ENCODE measurements around the gene SIGLEC14. TPM values are rescaled to one million over a fixed set of nuclear protein-coding genes. Genes with fewer than 3 reads are reported as not detected.

Gene SIGLEC14
- total RNA-seq, 1 experiment from 2014 or later = not detected

DNA sequence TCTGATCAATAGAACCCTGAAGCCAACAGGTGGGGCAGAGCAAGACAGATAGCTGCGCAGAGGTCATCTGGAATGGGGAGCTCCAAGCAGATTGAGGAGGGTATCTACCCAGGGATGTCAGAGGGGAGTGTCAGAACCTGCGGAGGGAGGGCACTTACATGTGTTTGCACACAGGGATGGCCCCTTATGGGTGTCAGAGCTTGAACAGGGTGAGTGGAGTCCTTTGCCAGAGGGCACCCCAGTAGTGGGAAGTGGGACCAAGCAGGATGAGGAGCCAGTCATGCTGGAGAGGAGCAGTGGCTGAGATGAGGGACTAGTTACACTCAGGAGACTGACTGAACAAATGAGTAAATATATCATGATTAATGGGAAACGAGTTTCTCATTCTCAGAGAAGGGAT, 17.0 kb upstream of the SIGLEC14 start:
- BruUV-seq (replicated peaks) = no TSS peak

DNA sequence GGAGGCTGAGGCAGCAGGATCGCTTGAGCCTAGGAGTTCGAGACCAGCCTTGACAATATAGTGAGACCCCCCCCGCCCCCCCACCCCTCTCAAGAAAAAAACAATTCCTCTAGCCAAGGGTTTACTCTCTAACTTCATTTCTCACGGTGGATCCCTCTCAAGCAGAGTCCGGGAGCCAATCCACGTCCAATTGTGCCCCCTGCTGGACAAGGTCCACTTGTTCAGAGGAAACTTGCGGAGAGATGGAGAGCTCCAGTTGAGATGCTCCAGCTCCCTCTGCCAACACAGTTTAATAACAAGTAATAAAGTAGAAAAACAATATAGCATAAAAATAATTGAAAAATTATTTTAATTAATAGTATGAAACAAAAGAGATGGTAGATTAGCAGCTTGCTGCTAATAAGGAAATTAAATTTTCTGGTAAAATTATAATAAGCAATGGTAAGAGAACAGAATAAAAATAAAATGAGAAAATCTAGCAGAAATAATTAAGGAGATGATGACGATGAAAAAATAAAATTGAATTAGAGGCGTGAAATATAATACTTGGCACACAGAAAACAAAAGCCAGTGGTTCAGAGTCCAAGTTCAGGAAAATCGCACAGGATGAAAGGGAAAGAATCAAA, 14.5 kb upstream of the SIGLEC14 start:
- intact Hi-C loops (cut with micrococcal nuclease; ENCODE audit: unreplicated experiment) = no loop called here
- Histone ChIP-seq H3K4me3 (ENCODE audit: low read depth in 2 of 2, low read length in 2 of 2) (no peak overlapping the region), H3K36me3 (ENCODE audit: control insufficient read depth, insufficient read depth, low read length) (no peaks in the 10 kb centered on the region), H3K9me3 (ENCODE audit: control insufficient read depth, insufficient read depth, low read depth, low read length) (no peaks in the 10 kb centered on the region), H3K27me3 (ENCODE audit: control insufficient read depth, insufficient read depth, low read length) (peaks cover 2% of the 10 kb centered on the region; the same call in 1 of the 2 replicates), H3K4me1 (ENCODE audit: control insufficient read depth, insufficient read depth, low read length) (no peaks in the 10 kb centered on the region), H3K27ac (ENCODE audit: low read length) (no peak overlapping the region)
- ChIA-PET POLR2A (no interaction called here), CTCF (interaction anchor here (0.6 to 1.3 kb wide), 8 partner anchors 9 to 539 kb away, joined by 3 to 14 read pairs (median 3); partner anchors contain the start of gene VSIG10L)
- TF ChIP-seq, protein P1, sequence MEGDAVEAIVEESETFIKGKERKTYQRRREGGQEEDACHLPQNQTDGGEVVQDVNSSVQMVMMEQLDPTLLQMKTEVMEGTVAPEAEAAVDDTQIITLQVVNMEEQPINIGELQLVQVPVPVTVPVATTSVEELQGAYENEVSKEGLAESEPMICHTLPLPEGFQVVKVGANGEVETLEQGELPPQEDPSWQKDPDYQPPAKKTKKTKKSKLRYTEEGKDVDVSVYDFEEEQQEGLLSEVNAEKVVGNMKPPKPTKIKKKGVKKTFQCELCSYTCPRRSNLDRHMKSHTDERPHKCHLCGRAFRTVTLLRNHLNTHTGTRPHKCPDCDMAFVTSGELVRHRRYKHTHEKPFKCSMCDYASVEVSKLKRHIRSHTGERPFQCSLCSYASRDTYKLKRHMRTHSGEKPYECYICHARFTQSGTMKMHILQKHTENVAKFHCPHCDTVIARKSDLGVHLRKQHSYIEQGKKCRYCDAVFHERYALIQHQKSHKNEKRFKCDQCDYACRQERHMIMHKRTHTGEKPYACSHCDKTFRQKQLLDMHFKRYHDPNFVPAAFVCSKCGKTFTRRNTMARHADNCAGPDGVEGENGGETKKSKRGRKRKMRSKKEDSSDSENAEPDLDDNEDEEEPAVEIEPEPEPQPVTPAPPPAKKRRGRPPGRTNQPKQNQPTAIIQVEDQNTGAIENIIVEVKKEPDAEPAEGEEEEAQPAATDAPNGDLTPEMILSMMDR (IDR thresholded peaks at IDR 0.05) = peak; percentile 65
- TF ChIP-seq SIN3A (IDR thresholded peaks at IDR 0.05; ENCODE audit: borderline replicate concordance, insufficient read depth, low read depth, low read length) (no peak), POLR2AphosphoS5 (IDR thresholded peaks at IDR 0.05; ENCODE audit: low read depth, low read length) (no peak)
- in situ Hi-C loops (cut with HindIII; ENCODE audit: low pct_unique_long_range_greater_than_20kb, low sequenced_read_pairs) = no loop called here
- BruUV-seq (replicated peaks) = no TSS peak
- DNase-seq (ENCODE audit: low read depth, low spot score) = no peak
- peak; percentile 80; the same call in 1 of the 2 replicates for ATAC-seq

More for the DNA sequence above, 17.0 kb upstream of the SIGLEC14 start:
- Histone ChIP-seq H3K36me3 (ENCODE audit: control insufficient read depth, insufficient read depth, low read length) (no peaks in the 10 kb centered on the region), H3K27me3 (ENCODE audit: control insufficient read depth, insufficient read depth, low read length) (peaks cover 2% of the 10 kb centered on the region; the same call in 1 of the 2 replicates), H3K27ac (ENCODE audit: low read length) (no peak overlapping the region), H3K9me3 (ENCODE audit: control insufficient read depth, insufficient read depth, low read depth, low read length) (no peaks in the 10 kb centered on the region), H3K4me1 (ENCODE audit: control insufficient read depth, insufficient read depth, low read length) (no peaks in the 10 kb centered on the region), H3K4me3 (ENCODE audit: low read depth in 2 of 2, low read length in 2 of 2) (no peak overlapping the region)
- ChIA-PET CTCF (no interaction called here), POLR2A (no interaction called here)
- in situ Hi-C loops (cut with HindIII; ENCODE audit: low pct_unique_long_range_greater_than_20kb, low sequenced_read_pairs) (no loop called here), intact Hi-C loops (cut with micrococcal nuclease; ENCODE audit: unreplicated experiment) (no loop called here)
- ATAC-seq = no peak
- TF ChIP-seq POLR2AphosphoS5 (IDR thresholded peaks at IDR 0.05; ENCODE audit: low read depth, low read length) = no peak
- no peak for TF ChIP-seq TCF7L2 (IDR thresholded peaks at IDR 0.05; ENCODE audit: low read depth, low read length)
- TF ChIP-seq SIN3A (IDR thresholded peaks at IDR 0.05; ENCODE audit: borderline replicate concordance, insufficient read depth, low read depth, low read length) = no peak
- TF ChIP-seq, protein P1 (IDR thresholded peaks at IDR 0.05) = no peak
- TF ChIP-seq, protein P2, sequence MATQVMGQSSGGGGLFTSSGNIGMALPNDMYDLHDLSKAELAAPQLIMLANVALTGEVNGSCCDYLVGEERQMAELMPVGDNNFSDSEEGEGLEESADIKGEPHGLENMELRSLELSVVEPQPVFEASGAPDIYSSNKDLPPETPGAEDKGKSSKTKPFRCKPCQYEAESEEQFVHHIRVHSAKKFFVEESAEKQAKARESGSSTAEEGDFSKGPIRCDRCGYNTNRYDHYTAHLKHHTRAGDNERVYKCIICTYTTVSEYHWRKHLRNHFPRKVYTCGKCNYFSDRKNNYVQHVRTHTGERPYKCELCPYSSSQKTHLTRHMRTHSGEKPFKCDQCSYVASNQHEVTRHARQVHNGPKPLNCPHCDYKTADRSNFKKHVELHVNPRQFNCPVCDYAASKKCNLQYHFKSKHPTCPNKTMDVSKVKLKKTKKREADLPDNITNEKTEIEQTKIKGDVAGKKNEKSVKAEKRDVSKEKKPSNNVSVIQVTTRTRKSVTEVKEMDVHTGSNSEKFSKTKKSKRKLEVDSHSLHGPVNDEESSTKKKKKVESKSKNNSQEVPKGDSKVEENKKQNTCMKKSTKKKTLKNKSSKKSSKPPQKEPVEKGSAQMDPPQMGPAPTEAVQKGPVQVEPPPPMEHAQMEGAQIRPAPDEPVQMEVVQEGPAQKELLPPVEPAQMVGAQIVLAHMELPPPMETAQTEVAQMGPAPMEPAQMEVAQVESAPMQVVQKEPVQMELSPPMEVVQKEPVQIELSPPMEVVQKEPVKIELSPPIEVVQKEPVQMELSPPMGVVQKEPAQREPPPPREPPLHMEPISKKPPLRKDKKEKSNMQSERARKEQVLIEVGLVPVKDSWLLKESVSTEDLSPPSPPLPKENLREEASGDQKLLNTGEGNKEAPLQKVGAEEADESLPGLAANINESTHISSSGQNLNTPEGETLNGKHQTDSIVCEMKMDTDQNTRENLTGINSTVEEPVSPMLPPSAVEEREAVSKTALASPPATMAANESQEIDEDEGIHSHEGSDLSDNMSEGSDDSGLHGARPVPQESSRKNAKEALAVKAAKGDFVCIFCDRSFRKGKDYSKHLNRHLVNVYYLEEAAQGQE (IDR thresholded peaks at IDR 0.05; ENCODE audit: insufficient read depth in 1 of 2, low read depth in 2 of 2, low read length in 1 of 2) = no peak
- no peak for DNase-seq (ENCODE audit: low read depth, low spot score)
